Stimulated activated CD4-positive, alpha-beta T cell treated with anti-CD3 and anti-CD28 coated beads, TNF-alpha, amount 100 ng/mL, for 48 hours (primary cell): ENCODE data around the gene PDCL2.
"Not testable (repeated sequence)": the region's sequence is repeated elsewhere in the genome, so short reads cannot be mapped to it uniquely, and the experiment has no call there.

Source experiments
- DNase-seq, 3 donors: peaks; one replicate each; pipeline ENCODE4 v3.0.0-alpha.2; 2020; ENCODE audit warnings: low read depth in 3 of 3

PDCL2 gene

GRCh38 chr4:55592014-55592413, at the start of gene PDCL2:
TSS of gene PDCL2 (minus strand) at chr4:55592245. CDS start at chr4:55592109, 136 bp downstream.
- no peak for DNase-seq

DNA sequence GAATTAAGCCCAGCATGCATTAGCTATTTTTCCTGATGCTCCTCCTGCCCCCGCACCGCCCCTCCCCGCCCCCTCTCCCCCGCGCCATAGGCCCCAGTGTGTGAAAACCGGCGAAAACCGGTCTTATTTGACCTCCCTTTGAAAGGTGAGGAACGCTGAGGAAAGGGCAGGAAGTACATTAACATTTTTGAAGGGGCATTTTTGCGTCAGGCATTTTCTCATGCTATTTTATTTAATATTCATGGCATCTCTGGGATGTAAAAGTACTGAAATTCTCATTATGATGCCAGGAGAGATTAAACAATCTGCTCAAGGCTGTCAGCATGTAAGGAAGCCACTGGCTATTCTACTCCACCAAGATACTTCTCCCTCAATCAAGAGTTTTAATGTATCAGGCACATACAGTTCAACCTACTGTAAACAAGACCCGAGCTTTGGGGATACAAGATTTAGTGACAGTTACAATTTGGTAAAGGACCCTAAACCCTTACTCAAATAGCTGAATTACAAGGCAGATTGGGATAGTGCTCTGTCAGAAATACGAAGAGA, 45.3 kb upstream of the PDCL2 start:
- DNase-seq = no peak

DNA sequence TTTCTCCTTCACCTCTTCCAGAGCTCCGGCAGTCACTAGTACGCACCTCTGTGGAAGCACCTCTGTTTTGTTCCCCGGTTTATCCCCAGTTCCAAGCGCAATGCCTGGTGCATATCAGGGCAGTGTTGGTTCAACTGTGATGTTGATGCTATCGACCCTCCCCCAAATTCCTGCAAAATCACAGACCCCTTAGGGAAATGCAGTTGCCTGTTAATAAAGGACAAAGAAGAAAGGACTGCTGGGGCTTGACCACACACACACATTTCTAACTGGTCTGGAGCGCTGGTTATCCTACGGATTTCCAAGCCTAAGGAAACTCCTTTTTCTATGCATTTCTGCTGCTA, 44.6 kb upstream of the PDCL2 start:
- no peak for DNase-seq

- DNase-seq = peak in 2 of 3 donors; percentile 14 to 17
Observed at GRCh38 chr4:55635741-55636655, 44.0 kb upstream of the PDCL2 start, which contains the start of gene NMU. TSS of gene NMU (minus strand) at chr4:55636298. CDS start at chr4:55636192, 106 bp downstream.

GRCh38 chr4:55635282-55635681, 43.2 kb upstream of the PDCL2 start:
- DNase-seq = no peak

- DNase-seq = no peak
Observed at GRCh38 chr4:55634417-55635128, 42.5 kb upstream of the PDCL2 start.

DNA sequence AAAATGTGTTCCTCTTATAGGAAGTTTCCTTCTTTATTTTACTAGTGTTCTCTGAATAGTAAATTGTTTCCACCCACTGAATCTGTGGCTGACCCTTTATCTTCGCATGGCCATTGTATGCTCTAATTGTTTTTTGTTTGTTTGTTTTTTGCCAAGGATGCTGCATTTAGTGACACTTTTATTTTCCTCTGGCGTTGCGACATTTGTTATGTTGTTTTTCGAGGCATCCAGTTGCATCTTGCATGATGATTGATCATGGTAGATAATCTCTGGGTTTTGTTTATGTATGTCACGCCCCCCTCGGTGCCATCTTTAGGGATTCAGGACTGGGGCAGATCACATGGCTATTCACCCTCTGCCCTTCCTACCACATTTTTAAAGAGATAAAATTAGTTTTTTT, 41.9 kb upstream of the PDCL2 start:
- no peak for DNase-seq

- no peak for DNase-seq
Observed at GRCh38 chr4:55625835-55626234, 33.8 kb upstream of the PDCL2 start.

GRCh38 chr4:55624063-55624462, 32.0 kb upstream of the PDCL2 start:
- DNase-seq = not testable (repeated sequence)

GRCh38 chr4:55618546-55619143, 26.6 kb upstream of the PDCL2 start:
- DNase-seq = no peak

GRCh38 chr4:55617587-55618197, 25.6 kb upstream of the PDCL2 start:
- no peak for DNase-seq

GRCh38 chr4:55615008-55615407, 23.0 kb upstream of the PDCL2 start:
- DNase-seq = no peak

GRCh38 chr4:55613621-55614020, 21.6 kb upstream of the PDCL2 start:
- no peak for DNase-seq

GRCh38 chr4:55612341-55612740, 20.3 kb upstream of the PDCL2 start:
- DNase-seq = no peak

DNA sequence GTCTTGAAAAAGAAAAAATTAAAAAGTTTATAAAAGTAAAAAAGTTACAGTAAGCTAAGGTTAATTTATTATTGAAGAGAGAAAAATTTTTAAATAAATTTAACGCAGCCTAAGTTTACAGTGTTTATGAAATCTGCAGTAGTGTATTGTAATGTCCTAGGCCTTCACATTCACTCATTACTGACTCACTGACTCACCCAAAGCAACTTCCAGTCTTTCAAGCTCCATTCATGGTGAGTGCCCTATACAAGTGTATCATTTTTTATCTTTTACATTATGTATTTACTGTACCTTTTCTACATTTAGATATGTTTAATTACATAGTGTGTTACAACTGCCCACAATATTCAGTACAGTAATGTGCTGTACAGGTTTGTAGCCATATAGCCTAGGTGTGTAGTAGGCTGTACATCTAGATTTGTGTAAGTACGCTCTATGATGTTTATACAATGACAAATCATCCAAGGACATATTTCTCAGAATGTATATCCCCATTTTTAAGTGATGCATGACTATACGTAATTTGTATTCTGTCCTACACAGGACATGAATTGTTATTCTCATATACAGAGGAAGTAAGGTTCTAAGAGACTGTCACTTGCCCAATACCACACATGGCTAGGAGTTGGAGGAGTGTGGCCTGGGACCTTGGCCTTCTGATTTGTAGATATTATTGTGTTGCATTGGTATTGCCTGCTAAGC, 19.5 kb upstream of the PDCL2 start:
- DNase-seq = no peak

DNA sequence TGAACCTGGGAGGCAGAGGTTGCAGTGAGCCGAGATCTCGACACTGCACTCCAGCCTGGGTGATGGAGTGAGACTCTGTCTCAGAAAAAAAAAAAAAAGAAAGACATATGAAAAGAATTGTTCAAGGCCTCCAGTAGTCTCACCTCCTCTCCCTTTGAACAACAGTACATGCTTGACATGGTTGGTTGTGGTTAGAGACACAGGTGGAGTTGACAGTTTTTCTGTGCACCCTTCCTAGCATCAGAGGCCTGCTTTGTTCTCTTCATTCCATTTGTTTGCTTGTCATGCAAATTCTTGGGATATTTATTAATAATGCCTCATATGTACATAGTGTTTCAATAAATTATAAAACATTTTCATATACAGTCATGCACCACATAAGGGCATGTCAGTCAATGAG, 18.3 kb upstream of the PDCL2 start:
- no peak for DNase-seq

DNA sequence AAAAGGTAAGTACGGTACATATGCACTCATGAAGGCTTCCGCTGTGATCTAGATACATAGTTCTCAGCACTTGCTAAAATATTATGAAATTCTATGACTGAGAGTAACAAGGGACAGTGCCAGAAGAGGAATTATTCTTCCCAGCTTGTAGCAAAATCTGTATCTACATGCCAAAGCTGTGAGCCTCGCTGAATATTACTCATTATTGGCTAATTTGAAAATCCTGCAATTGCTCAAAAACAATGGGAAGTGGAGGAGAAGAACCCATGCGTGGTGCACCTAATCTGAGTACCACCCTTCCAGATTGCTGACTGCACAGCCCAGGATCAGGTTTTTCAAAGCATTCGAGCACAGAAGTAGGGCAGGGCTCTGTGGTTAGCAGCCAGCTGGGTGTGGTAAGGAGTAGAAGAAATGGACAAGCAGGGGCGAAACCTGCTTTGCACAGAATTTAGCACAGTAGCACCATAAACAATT, 17.4 kb upstream of the PDCL2 start:
- no peak for DNase-seq

DNA sequence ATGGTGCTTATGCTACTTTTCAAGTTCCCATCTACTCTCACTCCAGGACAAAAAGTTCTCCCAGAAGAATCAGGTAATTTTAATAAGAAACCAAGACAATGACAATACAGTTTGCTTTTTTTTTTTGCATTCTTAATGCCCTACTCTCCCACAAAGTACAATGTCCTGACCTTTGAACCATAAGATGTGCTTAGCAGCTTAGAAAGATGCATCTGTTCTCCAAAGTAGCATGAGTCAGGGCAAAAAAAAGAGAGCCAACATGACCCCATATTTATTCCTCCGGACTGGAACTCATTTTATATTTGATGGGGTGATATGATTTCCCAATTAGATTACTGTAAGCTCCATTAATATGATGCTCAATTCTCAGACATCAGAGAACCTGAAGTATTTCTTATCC, 16.5 kb upstream of the PDCL2 start:
- no peak for DNase-seq

DNA sequence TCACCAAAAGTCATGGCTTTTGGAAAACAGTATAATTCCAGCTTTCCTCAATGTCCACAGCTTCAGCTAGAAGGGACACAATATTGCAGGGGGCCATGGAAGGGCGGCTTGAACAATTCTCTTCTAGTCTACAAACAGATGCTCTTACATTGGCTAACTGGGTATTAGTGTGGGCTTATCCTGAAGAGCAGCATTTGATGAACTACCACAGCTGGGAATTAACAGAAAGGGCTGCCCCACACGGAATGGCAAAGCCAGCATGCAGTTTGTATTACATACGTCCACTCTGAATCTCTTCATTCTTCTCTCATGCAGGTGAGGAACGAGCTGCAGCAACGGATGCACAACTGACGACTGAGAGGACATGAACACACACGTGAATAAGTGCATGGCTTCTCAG, 13.0 kb upstream of the PDCL2 start:
- no peak for DNase-seq

- no peak for DNase-seq
Observed at GRCh38 chr4:55600640-55601039, 8.6 kb upstream of the PDCL2 start.

DNA sequence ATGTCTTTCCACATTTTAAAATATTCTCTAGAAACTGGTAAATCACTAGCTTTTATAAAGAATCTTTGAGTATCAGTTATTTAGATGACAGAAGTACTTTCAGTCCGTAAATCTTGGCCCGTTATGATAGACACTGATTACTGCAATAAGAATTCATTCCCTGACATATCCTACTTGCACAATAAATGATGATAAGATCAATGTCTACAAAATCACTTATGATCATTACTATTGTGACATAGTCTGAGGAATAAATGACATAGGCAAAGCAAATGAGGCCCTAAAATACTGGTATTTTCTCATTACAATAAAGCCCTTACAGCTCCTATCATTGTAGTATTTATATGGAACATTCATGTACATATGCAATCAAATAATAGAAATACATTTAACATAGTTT, 6.6 kb upstream of the PDCL2 start:
- DNase-seq = no peak
